ENCODE data around the gene IL1RN. TPM values are rescaled to one million over a fixed set of nuclear protein-coding genes. Genes with fewer than 3 reads are reported as not detected.
A peak's percentile ranks its signal among the peaks of the same experiment; 100 is the strongest.
"Not testable (repeated sequence)": the region's sequence is repeated elsewhere in the genome, so short reads cannot be mapped to it uniquely, and the experiment has no call there.

The IL1RN gene
- total and polyA plus RNA-seq, 2 of the 13 experiments (the other 11 are each of a cell fraction or from before 2014, with no cell fraction given) = 21.2 to 101 TPM

DNA sequence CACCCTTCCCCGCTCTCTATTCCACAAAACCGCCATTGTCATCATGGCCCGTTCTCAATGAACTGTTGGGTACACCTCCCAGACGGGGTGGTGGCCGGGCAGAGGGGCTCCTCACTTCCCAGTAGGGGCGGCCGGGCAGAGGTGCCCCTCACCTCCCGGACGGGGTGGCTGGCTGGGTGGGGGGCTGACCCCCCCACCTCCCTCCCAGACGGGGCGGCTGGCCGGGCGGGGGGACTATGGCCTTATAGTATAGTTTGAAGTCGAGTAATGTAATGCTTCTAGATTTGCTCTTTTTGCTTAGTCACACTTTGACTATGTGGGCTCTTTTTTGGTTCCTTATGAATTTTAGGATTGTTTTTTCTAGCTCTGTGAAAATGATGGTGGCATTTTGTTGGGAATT lies 31.1 kb upstream of the IL1RN start:
- WGBS (ENCODE audit: low lambda C conversion rate) = 56% methylated on average over 14 of the region's 14 CpGs
- BruUV-seq (replicated peaks); H3K79me2 ChIP-seq (ENCODE audit: insufficient read depth, low read length); H2AFZ ChIP-seq (ENCODE audit: low read length); H3K9me3 ChIP-seq (ENCODE audit: low read length); FAIRE-seq; intact Hi-C loops (cut with micrococcal nuclease; ENCODE audit: unreplicated experiment); POLR2A ChIA-PET; H4K20me1 ChIP-seq (ENCODE audit: insufficient read depth, low read length); H3K4me1 ChIP-seq (ENCODE audit: insufficient read depth, low read length); H3K27ac ChIP-seq (ENCODE audit: extremely low read length, insufficient read depth, low read length); H3K4me3 ChIP-seq (replicated peaks in 1 of 3; ENCODE audit: insufficient read depth in 1 of 3, low read depth in 2 of 3, low read length in 3 of 3); in situ Hi-C loops (cut with HindIII; ENCODE audit: extremely low pct_ligation_motif_present, low pct_unique_long_range_greater_than_20kb); H3K36me3 ChIP-seq (replicated peaks in 1 of 2; ENCODE audit: control insufficient read depth in 1 of 2, insufficient read depth in 2 of 2, low read length in 2 of 2); CTCF ChIA-PET (ENCODE audit: low intra/inter-chr PET ratio, low total read pairs); DNase-seq (ENCODE audit: low spot score); H3K9ac ChIP-seq (ENCODE audit: insufficient read depth, low read depth, low read length); ATAC-seq; H3K4me2 ChIP-seq (ENCODE audit: low read depth, low read length): not testable (repeated sequence)
- H3K27me3 ChIP-seq (ENCODE audit: control insufficient read depth in 1 of 2, insufficient read depth in 2 of 2, low read length in 2 of 2) = peaks cover 0 to 13% of the 10 kb centered on the region in 2 experiments; a peak in 2 of 5 replicates
- TF ChIP-seq NFE2L2 (IDR thresholded peaks at IDR 0.05; ENCODE audit: low read length) = peak; percentile 20; the same call in 1 of the 2 replicates

DNA sequence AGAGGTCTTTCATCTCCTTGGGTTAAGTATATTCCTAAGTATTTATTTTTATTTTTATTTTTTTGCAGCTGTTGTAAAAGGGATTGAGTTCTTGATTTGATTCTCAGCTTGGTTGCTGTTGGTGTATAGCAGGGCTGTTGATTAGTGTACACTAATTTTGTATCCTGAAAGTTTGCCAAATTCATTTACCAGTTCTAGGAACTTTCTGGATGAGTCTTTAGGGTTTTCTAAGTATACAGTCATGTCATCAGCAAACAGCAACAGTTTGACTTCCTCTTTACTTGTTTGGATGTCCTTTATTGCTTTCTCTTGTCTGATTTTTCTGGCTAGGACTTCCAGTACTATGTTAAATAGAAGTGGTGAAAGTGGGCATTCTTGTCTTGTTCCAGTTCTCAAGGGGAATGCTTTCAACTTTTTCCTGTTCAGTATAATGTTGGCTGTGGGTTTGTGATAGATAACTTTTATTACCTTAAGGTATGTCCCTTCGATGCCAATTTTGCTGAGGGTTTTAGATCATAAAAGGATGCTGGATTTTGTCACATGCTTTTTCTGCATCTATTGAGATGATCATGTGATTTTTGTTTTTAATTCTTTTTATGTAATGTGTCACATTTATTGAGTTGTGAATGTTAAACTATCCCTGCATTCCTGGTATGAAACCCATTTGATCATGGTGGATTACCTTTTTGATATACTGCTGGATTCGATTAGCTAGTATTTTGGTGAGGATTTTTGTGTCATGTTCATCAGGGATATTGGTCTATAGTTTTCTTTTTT lies 30.4 kb upstream of the IL1RN start:
- H3K27ac ChIP-seq (ENCODE audit: extremely low read length, insufficient read depth, low read length); H2AFZ ChIP-seq (ENCODE audit: low read length); H3K4me1 ChIP-seq (ENCODE audit: insufficient read depth, low read length); H3K4me3 ChIP-seq (replicated peaks in 1 of 3; ENCODE audit: insufficient read depth in 1 of 3, low read depth in 2 of 3, low read length in 3 of 3); DNase-seq (ENCODE audit: low spot score); H3K9ac ChIP-seq (ENCODE audit: insufficient read depth, low read depth, low read length); intact Hi-C loops (cut with micrococcal nuclease; ENCODE audit: unreplicated experiment); H3K9me3 ChIP-seq (ENCODE audit: low read length); H3K36me3 ChIP-seq (replicated peaks in 1 of 2; ENCODE audit: control insufficient read depth in 1 of 2, insufficient read depth in 2 of 2, low read length in 2 of 2); H3K79me2 ChIP-seq (ENCODE audit: insufficient read depth, low read length); ATAC-seq; H3K4me2 ChIP-seq (ENCODE audit: low read depth, low read length); H4K20me1 ChIP-seq (ENCODE audit: insufficient read depth, low read length); FAIRE-seq; in situ Hi-C loops (cut with HindIII; ENCODE audit: extremely low pct_ligation_motif_present, low pct_unique_long_range_greater_than_20kb); CTCF ChIA-PET (ENCODE audit: low intra/inter-chr PET ratio, low total read pairs); BruUV-seq (replicated peaks): not testable (repeated sequence)
- WGBS (ENCODE audit: low lambda C conversion rate) = 3% methylated on average over 2 of the region's 2 CpGs
- TF ChIP-seq, protein P1, sequence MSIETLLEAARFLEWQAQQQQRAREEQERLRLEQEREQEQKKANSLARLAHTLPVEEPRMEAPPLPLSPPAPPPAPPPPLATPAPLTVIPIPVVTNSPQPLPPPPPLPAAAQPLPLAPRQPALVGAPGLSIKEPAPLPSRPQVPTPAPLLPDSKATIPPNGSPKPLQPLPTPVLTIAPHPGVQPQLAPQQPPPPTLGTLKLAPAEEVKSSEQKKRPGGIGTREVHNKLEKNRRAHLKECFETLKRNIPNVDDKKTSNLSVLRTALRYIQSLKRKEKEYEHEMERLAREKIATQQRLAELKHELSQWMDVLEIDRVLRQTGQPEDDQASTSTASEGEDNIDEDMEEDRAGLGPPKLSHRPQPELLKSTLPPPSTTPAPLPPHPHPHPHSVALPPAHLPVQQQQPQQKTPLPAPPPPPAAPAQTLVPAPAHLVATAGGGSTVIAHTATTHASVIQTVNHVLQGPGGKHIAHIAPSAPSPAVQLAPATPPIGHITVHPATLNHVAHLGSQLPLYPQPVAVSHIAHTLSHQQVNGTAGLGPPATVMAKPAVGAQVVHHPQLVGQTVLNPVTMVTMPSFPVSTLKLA (IDR thresholded peaks at IDR 0.05) = peak; percentile 56; the same call in 1 of the 2 replicates
- peaks cover 0 to 14% of the 10 kb centered on the region in 2 experiments; a peak in 3 of 5 replicates for H3K27me3 ChIP-seq (ENCODE audit: control insufficient read depth in 1 of 2, insufficient read depth in 2 of 2, low read length in 2 of 2)
- POLR2A ChIA-PET = interaction anchor here (1.1 kb wide), 1 partner anchor 30 kb away, joined by 4 read pairs; the partner anchor contains the start of gene IL1RN
